CD4-positive, alpha-beta T cell (primary cell): ENCODE results near the gene ALPK3. TPM values are rescaled to one million over a fixed set of nuclear protein-coding genes. Genes with fewer than 3 reads are reported as not detected.

Source experiments
- ATAC-seq: fragments of 200-7000 bp; cut with Tn5 transposase; one replicate; pipeline ENCODE4 v1.10.0; 2022; ENCODE audit warnings: mild to moderate bottlenecking; ENCODE audit not compliant: poor library complexity
- CTCF ChIA-PET: fragments of 350-600 bp; sonication (Branson Sonifier 250); formaldehyde crosslinking; loops from one replicate; lab custom pipeline; 2021; ENCODE audit warnings: antibody characterized with exemption, inconsistent platforms; lab: Charles Lee
- POLR2A ChIA-PET: fragments of 350-600 bp; sonication (Branson Sonifier 250); formaldehyde crosslinking; loops from one replicate; lab custom pipeline; 2021; ENCODE audit warnings: antibody characterized with exemption, inconsistent platforms; lab: Charles Lee
- DNase-seq, 14 experiments: peaks; one replicate each; pipeline ENCODE4 v3.0.0-alpha.2; 2013 to 2020; ENCODE audit warnings: mixed read lengths in 2 of 14
- H3K27ac ChIP-seq, 2 donors: one replicate each; pipeline versions ENCODE4 v1.5.1 to v1.7.0; 2013; ENCODE audit warnings: low read length in 2 of 2, low read depth in 1 of 2, mild to moderate bottlenecking in 1 of 2
- H3K27me3 ChIP-seq, 2 experiments: 1 replicate in 1 of 2; 2 replicates in 1 of 2; pipeline versions ENCODE4 v1.6.1 to v1.7.0; 2013; ENCODE audit warnings: low read length in 2 of 2, control low read depth in 1 of 2, mild to moderate bottlenecking in 1 of 2, moderate library complexity in 1 of 2; ENCODE audit not compliant: insufficient read depth in 2 of 2, control insufficient read depth in 1 of 2
- H3K36me3 ChIP-seq: one replicate; pipeline ENCODE4 v1.6.1; 2013; ENCODE audit warnings: low read length, control low read depth; ENCODE audit not compliant: insufficient read depth
- H3K4me1 ChIP-seq: one replicate; pipeline ENCODE4 v1.6.1; 2013; ENCODE audit warnings: low read length, control low read depth; ENCODE audit not compliant: insufficient read depth
- H3K4me3 ChIP-seq: one replicate; pipeline ENCODE4 v1.5.1; 2013; ENCODE audit warnings: mild to moderate bottlenecking, low read length, moderate library complexity
- H3K9me3 ChIP-seq, 2 experiments: 1 replicate in 1 of 2; 2 replicates in 1 of 2; pipeline versions ENCODE4 v1.6.1 to v1.7.0; 2013; ENCODE audit warnings: low read length in 2 of 2, mild to moderate bottlenecking in 2 of 2, control low read depth in 1 of 2, moderate library complexity in 1 of 2; ENCODE audit not compliant: control insufficient read depth in 1 of 2, insufficient read depth in 1 of 2
- H3K27ac Mint-ChIP-seq: one replicate; pipeline ENCODE4 v1.8.0; 2020; ENCODE audit warnings: mixed read lengths
- H3K27me3 Mint-ChIP-seq: one replicate; pipeline ENCODE4 v1.8.0; 2021; ENCODE audit warnings: mixed read lengths
- H3K36me3 Mint-ChIP-seq: one replicate; pipeline ENCODE4 v1.8.0; 2021; ENCODE audit warnings: low read depth, mixed read lengths
- H3K4me1 Mint-ChIP-seq: one replicate; pipeline ENCODE4 v1.8.0; 2021; ENCODE audit warnings: low read depth, mixed read lengths
- H3K4me3 Mint-ChIP-seq: one replicate; pipeline ENCODE4 v1.8.0; 2020; ENCODE audit warnings: mild to moderate bottlenecking, mixed read lengths
- H3K9me3 Mint-ChIP-seq: one replicate; pipeline ENCODE4 v1.8.0; 2020; ENCODE audit warnings: mixed read lengths
- CTCF ChIP-seq: fragments of 200-600 bp; IDR thresholded peaks from one replicate; pipeline ENCODE4 v1.8.0; 2022; ENCODE audit warnings: antibody characterized with exemption, mild to moderate bottlenecking
- intact Hi-C, 2 experiments: fragments of 100-400 bp; cut with DNase I in 1 of 2; cut with micrococcal nuclease in 1 of 2; formaldehyde crosslinking; loops; one replicate each; pipeline versions ENCODE4 v1.15.1 to v1.9.0; 2023 to 2025; cut with DNase I, micrococcal nuclease
- total RNA-seq, 174 experiments: library from RNA in 2 of 174; stranded (reverse) in 2 of 174; gene quantifications; one replicate each; pipeline ENCODE4 v1.2.3 and lab custom pipeline; 2021 to 2026

ALPK3 gene
- total RNA-seq, 2 experiments from 2014 or later = 0.14 TPM

GRCh38 chr15:84889313-84889990, 72.3 kb downstream of the ALPK3 start:
- Histone ChIP-seq H3K9me3 (no peaks in the 10 kb centered on the region), H3K4me3 (no peak overlapping the region), H3K27ac (no peak overlapping the region), H3K4me1 (no peaks in the 10 kb centered on the region), H3K27me3 (no peaks in the 10 kb centered on the region), H3K36me3 (no peaks in the 10 kb centered on the region)
- TF ChIP-seq CTCF = no peak
- ChIA-PET POLR2A (no interaction called here), CTCF (no interaction called here)
- Mint-ChIP-seq H3K27me3 (no peaks in the 10 kb centered on the region), H3K9me3 (no peaks in the 10 kb centered on the region), H3K27ac (no peak overlapping the region), H3K4me3 (no peak overlapping the region), H3K36me3 (no peaks in the 10 kb centered on the region), H3K4me1 (no peaks in the 10 kb centered on the region)
- intact Hi-C loops = no loop called here
- no peak for DNase-seq
- ATAC-seq = no peak

- no peak overlapping the region for H3K27ac Mint-ChIP-seq
- H3K27me3 Mint-ChIP-seq = no peaks in the 10 kb centered on the region
- no peak for TF ChIP-seq CTCF
- no peaks in the 10 kb centered on the region for H3K27me3 ChIP-seq
- H3K4me1 Mint-ChIP-seq = no peaks in the 10 kb centered on the region
- ChIA-PET CTCF (no interaction called here), POLR2A (no interaction called here)
- no peak overlapping the region for H3K4me3 Mint-ChIP-seq
- H3K9me3 Mint-ChIP-seq = no peaks in the 10 kb centered on the region
- H3K36me3 ChIP-seq = no peaks in the 10 kb centered on the region
- no peaks in the 10 kb centered on the region for H3K4me1 ChIP-seq
- H3K4me3 ChIP-seq = no peak overlapping the region
- ATAC-seq = no peak
- H3K36me3 Mint-ChIP-seq = no peaks in the 10 kb centered on the region
- H3K27ac ChIP-seq = no peak overlapping the region
- intact Hi-C loops = loop anchor here in 1 of 2 experiments (5.0 kb wide), 1 partner anchor 58 kb away; no protein-coding TSS in a partner anchor
- H3K9me3 ChIP-seq = no peaks in the 10 kb centered on the region
- DNase-seq = no peak
Measured at GRCh38 chr15:84889991-84890669, 73.0 kb downstream of the ALPK3 start.

DNA sequence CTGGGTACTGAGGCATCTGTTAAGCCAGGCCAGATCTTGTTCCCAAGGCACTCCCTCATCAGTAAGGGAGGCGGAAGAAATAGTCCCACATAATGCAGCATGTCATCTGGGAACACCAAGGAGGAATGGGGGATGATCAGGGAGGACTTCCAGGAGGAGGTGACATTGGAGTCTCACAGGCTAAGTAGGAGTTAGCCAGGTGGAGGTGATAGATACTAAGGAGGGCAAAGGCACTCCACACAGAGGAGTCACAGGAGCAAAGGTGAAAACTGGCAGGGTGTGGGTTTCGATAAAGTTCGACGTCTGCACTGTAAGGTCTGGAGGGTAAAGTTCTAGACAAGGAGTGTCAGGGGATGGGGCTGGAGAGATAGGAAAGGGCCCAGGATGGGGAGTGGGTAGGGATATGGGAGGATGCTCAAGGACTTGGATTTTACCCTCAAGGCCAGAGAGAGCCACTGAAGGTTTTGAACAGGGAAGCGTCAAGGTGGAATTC, 73.6 kb downstream of the ALPK3 start:
- CTCF ChIA-PET = no interaction called here
- no peaks in the 10 kb centered on the region for H3K36me3 ChIP-seq
- H3K27ac Mint-ChIP-seq = no peak overlapping the region

More for the DNA sequence above, 73.6 kb downstream of the ALPK3 start:
- POLR2A ChIA-PET = no interaction called here
- Histone ChIP-seq H3K4me3 (no peak overlapping the region), H3K27me3 (no peaks in the 10 kb centered on the region), H3K27ac (no peak overlapping the region), H3K4me1 (no peaks in the 10 kb centered on the region), H3K9me3 (no peaks in the 10 kb centered on the region)
- no peak for TF ChIP-seq CTCF
- intact Hi-C loops = loop anchor here in 1 of 2 experiments (5.0 kb wide), 1 partner anchor 58 kb away; no protein-coding TSS in a partner anchor
- Mint-ChIP-seq H3K36me3 (no peaks in the 10 kb centered on the region), H3K4me1 (no peaks in the 10 kb centered on the region), H3K4me3 (no peak overlapping the region), H3K27me3 (no peaks in the 10 kb centered on the region), H3K9me3 (no peaks in the 10 kb centered on the region)
- DNase-seq (no peak), ATAC-seq (no peak)
